A673 (cell line): Measurements from ENCODE around the gene GGT5. TPM values are rescaled to one million over a fixed set of nuclear protein-coding genes. Genes with fewer than 3 reads are reported as not detected.
"Not testable (repeated sequence)": the region's sequence is repeated elsewhere in the genome, so short reads cannot be mapped to it uniquely, and the experiment has no call there.

Experiments used
- BruUV-seq: library from RNA; stranded (reverse); fragments of 400-500 nt; replicated peaks from 2 replicates; lab custom pipeline; 2021; lab: Mats Ljungman, UMichigan
- CTCF ChIA-PET: fragments of 300-600 bp; sonication (Branson Sonifier 250); formaldehyde crosslinking; loops from one replicate; lab custom pipeline; 2022; ENCODE audit warnings: antibody characterized with exemption; lab: Charles Lee
- POLR2A ChIA-PET: fragments of 300-600 bp; sonication (Branson Sonifier 250); formaldehyde crosslinking; loops from one replicate; lab custom pipeline; 2022; ENCODE audit warnings: antibody characterized with exemption; ENCODE audit not compliant: low non-redundant PET; lab: Charles Lee
- DNase-seq: peaks from one replicate; pipeline ENCODE4 v3.0.0-alpha.2; 2015; ENCODE audit warnings: low spot score
- H3K27ac ChIP-seq: fragments of 200-600 bp; sonication (generic); 2 replicates; pipeline ENCODE4 v1.5.1; 2016; ENCODE audit warnings: mixed run types, low read depth, mild to moderate bottlenecking, mixed read lengths, antibody characterized with exemption, low read length; ENCODE audit not compliant: poor library complexity, severe bottlenecking
- H3K27me3 ChIP-seq: fragments of 200-600 bp; sonication (generic); replicated peaks from 2 replicates; pipeline ENCODE4 v1.6.1; 2017; ENCODE audit warnings: mixed run types, low read depth, mild to moderate bottlenecking, mixed read lengths, antibody characterized with exemption, low read length; ENCODE audit not compliant: insufficient read depth, poor library complexity
- H3K36me3 ChIP-seq: fragments of 200-600 bp; sonication (generic); 2 replicates; pipeline ENCODE4 v1.6.1; 2016; ENCODE audit warnings: mixed run types, mild to moderate bottlenecking, mixed read lengths, antibody characterized with exemption, low read length; ENCODE audit not compliant: insufficient read depth, poor library complexity, severe bottlenecking
- H3K4me1 ChIP-seq: fragments of 200-600 bp; sonication (generic); 2 replicates; pipeline ENCODE4 v1.6.1; 2017; ENCODE audit warnings: mixed run types, mild to moderate bottlenecking, mixed read lengths, antibody characterized with exemption, low read length; ENCODE audit not compliant: insufficient read depth, poor library complexity, severe bottlenecking
- H3K4me3 ChIP-seq: fragments of 200-600 bp; sonication (generic); 2 replicates; pipeline ENCODE4 v1.5.1; 2016; ENCODE audit warnings: low read depth, mixed run types, mild to moderate bottlenecking, mixed read lengths, low read length; ENCODE audit not compliant: poor library complexity, severe bottlenecking
- H3K9me3 ChIP-seq: fragments of 200-600 bp; sonication (generic); 2 replicates; pipeline ENCODE4 v1.6.1; 2016; ENCODE audit warnings: mixed run types, low read depth, mild to moderate bottlenecking, mixed read lengths, antibody characterized with exemption, low read length; ENCODE audit not compliant: poor library complexity, severe bottlenecking
- EZH2 ChIP-seq: fragments of 200-600 bp; sonication (generic); IDR thresholded peaks from 2 replicates; pipeline ENCODE4 v1.6.1; 2017; ENCODE audit warnings: borderline replicate concordance, low read depth, mild to moderate bottlenecking, mixed read lengths, antibody characterized with exemption, low read length; ENCODE audit not compliant: poor library complexity, severe bottlenecking
- intact Hi-C: fragments of 100-400 bp; cut with micrococcal nuclease; formaldehyde crosslinking; loops from one replicate; pipeline ENCODE4 v1.10.0; 2022; ENCODE audit not compliant: unreplicated experiment
- total RNA-seq: library from RNA; stranded (reverse); gene quantifications from 2 replicates; pipeline ENCODE4 v1.2.3, GENCODE V29; 2021
- TF ChIP-seq, protein P1 (sequence below): fragments of 300-800, 200-600 bp; sonication (generic); conservative IDR thresholded peaks from 2 replicates; pipeline ENCODE4 v1.5.1; 2017; ENCODE audit warnings: low read depth, mild to moderate bottlenecking, antibody characterized with exemption, low read length, moderate library complexity, mixed read lengths

The GGT5 gene
- total RNA-seq, 1 experiment from 2014 or later, result not detected

DNA sequence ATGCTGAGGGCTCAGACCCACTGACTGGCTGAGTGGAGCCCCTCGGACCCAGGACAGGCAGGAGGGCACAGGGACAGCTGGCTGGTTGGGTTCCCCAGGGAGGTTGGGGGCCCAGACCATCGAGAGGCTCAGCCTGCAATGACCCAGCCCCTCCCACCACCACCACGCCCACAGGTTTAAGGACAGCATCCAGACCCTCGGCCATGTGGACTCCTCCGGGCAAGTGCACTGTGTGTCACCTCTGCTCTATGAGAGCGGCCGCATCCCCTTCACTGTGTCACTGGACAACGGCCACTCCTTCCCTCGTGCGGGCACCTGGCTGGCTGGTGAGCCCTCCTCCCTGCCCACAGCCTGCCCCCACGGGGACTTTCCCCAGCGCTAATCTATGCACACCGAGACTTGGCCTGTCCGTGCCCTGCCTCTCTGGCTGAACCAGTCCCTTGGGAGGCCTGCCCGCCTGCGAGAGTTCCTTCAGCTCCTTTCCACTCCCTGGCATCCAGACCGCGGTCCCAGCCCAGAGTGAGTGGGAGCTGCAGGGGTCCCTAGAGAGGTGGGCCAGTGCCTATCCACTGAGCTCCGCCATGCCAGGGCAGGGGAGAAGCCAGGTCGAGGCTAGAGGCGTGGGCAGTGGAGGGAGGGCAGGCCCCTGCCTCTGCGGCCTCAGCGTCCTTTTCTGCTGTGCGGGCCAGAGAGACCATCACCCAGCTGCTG is 61.4 kb downstream of the GGT5 start:
- BruUV-seq, result no TSS peak
- TF ChIP-seq, protein P1, sequence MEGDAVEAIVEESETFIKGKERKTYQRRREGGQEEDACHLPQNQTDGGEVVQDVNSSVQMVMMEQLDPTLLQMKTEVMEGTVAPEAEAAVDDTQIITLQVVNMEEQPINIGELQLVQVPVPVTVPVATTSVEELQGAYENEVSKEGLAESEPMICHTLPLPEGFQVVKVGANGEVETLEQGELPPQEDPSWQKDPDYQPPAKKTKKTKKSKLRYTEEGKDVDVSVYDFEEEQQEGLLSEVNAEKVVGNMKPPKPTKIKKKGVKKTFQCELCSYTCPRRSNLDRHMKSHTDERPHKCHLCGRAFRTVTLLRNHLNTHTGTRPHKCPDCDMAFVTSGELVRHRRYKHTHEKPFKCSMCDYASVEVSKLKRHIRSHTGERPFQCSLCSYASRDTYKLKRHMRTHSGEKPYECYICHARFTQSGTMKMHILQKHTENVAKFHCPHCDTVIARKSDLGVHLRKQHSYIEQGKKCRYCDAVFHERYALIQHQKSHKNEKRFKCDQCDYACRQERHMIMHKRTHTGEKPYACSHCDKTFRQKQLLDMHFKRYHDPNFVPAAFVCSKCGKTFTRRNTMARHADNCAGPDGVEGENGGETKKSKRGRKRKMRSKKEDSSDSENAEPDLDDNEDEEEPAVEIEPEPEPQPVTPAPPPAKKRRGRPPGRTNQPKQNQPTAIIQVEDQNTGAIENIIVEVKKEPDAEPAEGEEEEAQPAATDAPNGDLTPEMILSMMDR, result no peak
- TF ChIP-seq EZH2, result no peak
- no peak overlapping the region for H3K4me3 ChIP-seq
- no peaks in the 10 kb centered on the region for H3K36me3 ChIP-seq
- intact Hi-C loops, result no loop called here
- H3K4me1 ChIP-seq, result no peaks in the 10 kb centered on the region
- ChIA-PET CTCF (no interaction called here), POLR2A (interaction anchor here (0.7 kb wide), 1 partner anchor 174 kb away, joined by 12 read pairs; no protein-coding TSS in a partner anchor)
- DNase-seq, result no peak
- H3K27ac ChIP-seq, result no peak overlapping the region
- no peaks in the 10 kb centered on the region for H3K27me3 ChIP-seq
- H3K9me3 ChIP-seq, result no peaks in the 10 kb centered on the region

- H3K27me3 ChIP-seq, DNase-seq, POLR2A ChIA-PET, H3K27ac ChIP-seq, H3K9me3 ChIP-seq, H3K36me3 ChIP-seq, intact Hi-C loops, H3K4me1 ChIP-seq, H3K4me3 ChIP-seq, BruUV-seq: not testable (repeated sequence)
- CTCF ChIA-PET, result interaction anchor here (0.5 kb wide), 1 partner anchor 294 kb away, joined by 5 read pairs; no protein-coding TSS in a partner anchor
Observed at GRCh38 chr22:24182900-24183246, 62.0 kb downstream of the GGT5 start.

DNA sequence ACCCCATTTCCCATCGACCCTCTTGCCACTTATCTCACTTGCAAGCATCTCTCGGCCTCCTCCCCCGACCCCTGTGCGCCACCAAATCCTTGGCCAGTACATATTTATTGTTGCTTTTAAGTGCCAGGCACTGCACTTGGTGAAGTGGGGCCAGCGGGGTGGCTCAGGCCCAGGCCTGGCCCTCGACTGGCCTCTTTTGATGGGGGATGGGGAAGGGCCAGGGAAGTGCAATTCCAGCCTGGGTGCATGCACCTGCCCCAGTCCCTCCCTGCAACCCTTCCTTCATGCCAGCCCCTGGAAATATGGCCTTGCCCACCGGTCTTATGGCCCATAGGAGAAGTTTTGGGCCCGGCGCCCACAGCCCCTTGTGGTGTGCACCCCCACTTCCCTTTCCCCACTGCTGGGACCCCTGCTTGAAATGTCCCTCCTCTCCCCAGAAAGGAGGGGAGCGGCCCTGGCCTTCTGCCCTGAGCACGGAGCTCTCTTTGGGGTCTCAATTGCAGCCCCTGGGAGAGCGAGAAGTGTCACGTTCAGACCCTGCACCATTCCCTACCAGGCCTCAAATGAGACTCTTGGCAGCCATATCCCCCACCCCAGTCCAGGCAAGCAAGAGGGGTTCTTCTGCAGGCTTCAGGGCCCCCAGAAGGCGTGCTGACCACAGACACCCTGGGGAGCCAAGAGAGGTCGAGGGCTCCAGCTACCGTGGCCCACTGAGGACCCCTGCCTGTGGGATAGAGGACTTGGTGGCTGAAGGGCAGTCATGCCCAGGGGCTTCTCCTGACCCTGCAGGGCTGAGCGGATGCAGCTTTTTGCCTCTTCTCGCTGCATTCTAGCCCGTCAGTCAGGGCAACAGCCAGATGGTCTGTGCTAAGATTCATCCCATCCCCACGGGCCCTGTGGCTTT is 62.6 kb downstream of the GGT5 start:
- Histone ChIP-seq H3K36me3 (peaks cover 3% of the 10 kb centered on the region), H3K27me3 (no peaks in the 10 kb centered on the region), H3K27ac (no peak overlapping the region), H3K4me1 (no peaks in the 10 kb centered on the region), H3K4me3 (no peak overlapping the region), H3K9me3 (no peaks in the 10 kb centered on the region)
- DNase-seq, result no peak
- CTCF ChIA-PET, result interaction anchor here (0.5 kb wide), 1 partner anchor 294 kb away, joined by 5 read pairs; no protein-coding TSS in a partner anchor
- intact Hi-C loops, result no loop called here
- POLR2A ChIA-PET, result no interaction called here
- BruUV-seq, result no TSS peak
- TF ChIP-seq, protein P1, result no peak
- no peak for TF ChIP-seq EZH2
